ENCODE measurements around the gene OMD.

DNA sequence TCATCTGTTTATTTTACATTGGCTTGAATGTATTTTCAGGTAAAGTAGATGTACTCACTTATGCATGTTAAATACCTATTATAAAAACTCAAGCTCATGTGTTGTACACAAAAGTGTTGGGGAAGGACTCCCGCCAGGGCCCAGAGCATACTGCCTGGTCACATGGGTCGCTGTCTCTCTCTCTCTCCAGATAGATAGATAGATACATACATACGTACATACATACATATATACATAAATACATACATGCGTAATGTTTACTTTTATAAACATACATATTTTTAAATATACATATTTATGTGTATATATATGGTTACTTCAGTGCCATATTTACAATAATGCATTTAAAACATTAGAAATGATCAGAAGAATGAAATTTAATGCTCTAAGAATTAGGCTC lies 33.3 kb upstream of the OMD start:
- TF ChIP-seq, protein P1, sequence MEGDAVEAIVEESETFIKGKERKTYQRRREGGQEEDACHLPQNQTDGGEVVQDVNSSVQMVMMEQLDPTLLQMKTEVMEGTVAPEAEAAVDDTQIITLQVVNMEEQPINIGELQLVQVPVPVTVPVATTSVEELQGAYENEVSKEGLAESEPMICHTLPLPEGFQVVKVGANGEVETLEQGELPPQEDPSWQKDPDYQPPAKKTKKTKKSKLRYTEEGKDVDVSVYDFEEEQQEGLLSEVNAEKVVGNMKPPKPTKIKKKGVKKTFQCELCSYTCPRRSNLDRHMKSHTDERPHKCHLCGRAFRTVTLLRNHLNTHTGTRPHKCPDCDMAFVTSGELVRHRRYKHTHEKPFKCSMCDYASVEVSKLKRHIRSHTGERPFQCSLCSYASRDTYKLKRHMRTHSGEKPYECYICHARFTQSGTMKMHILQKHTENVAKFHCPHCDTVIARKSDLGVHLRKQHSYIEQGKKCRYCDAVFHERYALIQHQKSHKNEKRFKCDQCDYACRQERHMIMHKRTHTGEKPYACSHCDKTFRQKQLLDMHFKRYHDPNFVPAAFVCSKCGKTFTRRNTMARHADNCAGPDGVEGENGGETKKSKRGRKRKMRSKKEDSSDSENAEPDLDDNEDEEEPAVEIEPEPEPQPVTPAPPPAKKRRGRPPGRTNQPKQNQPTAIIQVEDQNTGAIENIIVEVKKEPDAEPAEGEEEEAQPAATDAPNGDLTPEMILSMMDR (IDR thresholded peaks at IDR 0.05) = no peak
- TF ChIP-seq POLR2A (IDR thresholded peaks at IDR 0.05) = no peak

Measured in lower leg skin (tissue), 3 donors.